ENCODE data around the gene NEDD4L. TPM values are rescaled to one million over a fixed set of nuclear protein-coding genes. Genes with fewer than 3 reads are reported as not detected.
"Not testable (repeated sequence)": the region's sequence is repeated elsewhere in the genome, so short reads cannot be mapped to it uniquely, and the experiment has no call there.

The NEDD4L gene
- total RNA-seq, 2 experiments from 2014 or later, result 3.4 to 4.3 TPM

DNA sequence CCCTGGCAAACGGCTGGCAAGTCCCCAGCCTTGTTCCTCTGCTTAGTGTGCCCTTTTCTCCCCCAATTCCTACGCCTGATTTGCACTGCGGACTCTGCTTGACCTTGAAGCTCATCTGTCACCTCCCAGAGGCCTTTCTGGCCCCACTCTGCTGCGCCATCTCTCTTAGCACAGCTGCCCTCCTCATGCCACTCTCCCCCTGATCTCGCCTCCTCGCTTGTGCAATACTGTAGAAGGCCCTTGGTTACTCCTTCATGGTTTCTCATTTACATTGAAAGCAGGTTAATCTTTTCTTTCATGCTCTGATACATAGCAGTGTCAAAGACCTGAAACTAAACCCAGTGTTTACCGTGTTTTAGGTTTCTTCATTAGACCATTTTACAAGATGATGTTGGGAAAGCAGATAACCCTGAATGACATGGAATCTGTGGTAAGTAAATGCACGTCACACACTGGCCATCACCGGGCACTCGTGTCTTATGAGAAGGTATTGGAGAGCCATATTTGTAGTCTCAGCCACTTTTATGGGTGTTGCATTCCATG lies 326.1 kb downstream of the NEDD4L start:
- H3K4me3 Mint-ChIP-seq, result no peak overlapping the region
- no peaks in the 10 kb centered on the region for H3K4me1 Mint-ChIP-seq (ENCODE audit: low read depth)
- ChIA-PET POLR2A (no interaction called here), CTCF (no interaction called here)
- DNase-seq (no peak), ATAC-seq (no peak)
- H3K27me3 Mint-ChIP-seq (ENCODE audit: low read depth), result no peaks in the 10 kb centered on the region
- no peak overlapping the region for H3K27ac Mint-ChIP-seq
- no peaks in the 10 kb centered on the region for H3K36me3 Mint-ChIP-seq (ENCODE audit: low read depth)
- H3K9me3 Mint-ChIP-seq (ENCODE audit: insufficient read depth), result no peaks in the 10 kb centered on the region

DNA sequence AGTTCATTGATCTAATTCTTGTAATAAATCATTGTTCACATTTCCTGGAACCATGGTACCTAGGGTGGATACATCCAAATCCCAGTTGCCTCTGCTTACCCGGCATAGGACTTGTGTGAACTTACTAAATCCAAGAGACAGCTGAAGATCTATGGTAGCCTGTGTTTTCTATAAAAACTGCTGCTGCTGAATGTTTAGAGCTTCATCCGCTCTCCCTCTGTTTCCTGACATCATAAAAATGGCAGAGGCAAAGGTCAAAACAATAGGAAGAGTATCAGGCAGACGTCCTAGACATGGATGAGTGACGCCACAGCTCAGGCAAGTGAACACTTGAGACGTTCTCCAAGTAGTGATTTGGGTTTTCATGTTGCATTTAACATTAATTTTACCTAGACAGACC lies 326.6 kb downstream of the NEDD4L start:
- ATAC-seq (no peak), DNase-seq (no peak)
- no peaks in the 10 kb centered on the region for H3K36me3 Mint-ChIP-seq (ENCODE audit: low read depth)
- CTCF ChIA-PET, result no interaction called here
- POLR2A ChIA-PET, result no interaction called here
- no peak overlapping the region for H3K27ac Mint-ChIP-seq
- H3K4me3 Mint-ChIP-seq, result no peak overlapping the region
- H3K27me3 Mint-ChIP-seq (ENCODE audit: low read depth), result no peaks in the 10 kb centered on the region
- no peaks in the 10 kb centered on the region for H3K9me3 Mint-ChIP-seq (ENCODE audit: insufficient read depth)
- H3K4me1 Mint-ChIP-seq (ENCODE audit: low read depth), result no peaks in the 10 kb centered on the region

DNA sequence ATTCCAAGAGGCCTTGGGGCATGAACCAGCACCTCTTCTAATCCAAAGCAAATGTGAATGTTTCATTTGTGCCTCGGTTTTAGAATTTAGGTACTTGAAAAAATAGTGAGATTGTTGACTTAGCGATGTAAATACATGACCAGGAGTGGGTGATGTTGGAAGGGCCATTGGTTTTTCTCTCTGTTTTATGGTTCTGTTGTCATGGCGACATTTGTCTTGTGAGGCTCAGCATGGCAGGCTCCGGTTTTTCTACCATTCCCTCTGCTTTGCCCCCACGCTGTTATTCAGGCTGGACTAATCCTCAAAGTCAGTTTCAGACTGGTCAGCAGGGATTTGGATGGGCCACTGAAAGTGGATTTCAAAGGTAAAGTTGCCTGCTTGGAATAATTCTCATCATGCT lies 329.5 kb downstream of the NEDD4L start:
- Mint-ChIP-seq H3K4me3 (no peak overlapping the region), H3K4me1 (ENCODE audit: low read depth) (no peaks in the 10 kb centered on the region), H3K27me3 (ENCODE audit: low read depth) (no peaks in the 10 kb centered on the region), H3K9me3 (ENCODE audit: insufficient read depth) (no peaks in the 10 kb centered on the region), H3K36me3 (ENCODE audit: low read depth) (no peaks in the 10 kb centered on the region), H3K27ac (no peak overlapping the region)
- ChIA-PET POLR2A (no interaction called here), CTCF (no interaction called here)
- DNase-seq (no peak), ATAC-seq (no peak)

GRCh38 chr18:58375051-58375450 lies 331.0 kb downstream of the NEDD4L start:
- no peaks in the 10 kb centered on the region for H3K9me3 Mint-ChIP-seq (ENCODE audit: insufficient read depth)
- no peak overlapping the region for H3K4me3 Mint-ChIP-seq
- no peak for ATAC-seq
- no peaks in the 10 kb centered on the region for H3K36me3 Mint-ChIP-seq (ENCODE audit: low read depth)
- no peak overlapping the region for H3K27ac Mint-ChIP-seq
- ChIA-PET CTCF (no interaction called here), POLR2A (no interaction called here)
- no peak for DNase-seq
- H3K4me1 Mint-ChIP-seq (ENCODE audit: low read depth), result no peaks in the 10 kb centered on the region
- H3K27me3 Mint-ChIP-seq (ENCODE audit: low read depth), result no peaks in the 10 kb centered on the region

GRCh38 chr18:58378411-58379379 lies 334.7 kb downstream of the NEDD4L start:
- ChIA-PET CTCF (no interaction called here), POLR2A (no interaction called here)
- DNase-seq (no peak), ATAC-seq (no peak)
- Mint-ChIP-seq H3K36me3 (ENCODE audit: low read depth) (no peaks in the 10 kb centered on the region), H3K4me3 (no peak overlapping the region), H3K27ac (no peak overlapping the region), H3K27me3 (ENCODE audit: low read depth) (no peaks in the 10 kb centered on the region), H3K4me1 (ENCODE audit: low read depth) (no peaks in the 10 kb centered on the region), H3K9me3 (ENCODE audit: insufficient read depth) (no peaks in the 10 kb centered on the region)

- H3K27me3 Mint-ChIP-seq (ENCODE audit: low read depth), result no peaks in the 10 kb centered on the region
- POLR2A ChIA-PET, result no interaction called here
- H3K36me3 Mint-ChIP-seq (ENCODE audit: low read depth), result no peaks in the 10 kb centered on the region
- DNase-seq, result no peak
- no peak overlapping the region for H3K4me3 Mint-ChIP-seq
- H3K9me3 Mint-ChIP-seq (ENCODE audit: insufficient read depth), result no peaks in the 10 kb centered on the region
- CTCF ChIA-PET, result no interaction called here
- H3K4me1 Mint-ChIP-seq (ENCODE audit: low read depth), result no peaks in the 10 kb centered on the region
- no peak overlapping the region for H3K27ac Mint-ChIP-seq
- no peak for ATAC-seq
Observed at GRCh38 chr18:58379443-58379842, 335.4 kb downstream of the NEDD4L start.

DNA sequence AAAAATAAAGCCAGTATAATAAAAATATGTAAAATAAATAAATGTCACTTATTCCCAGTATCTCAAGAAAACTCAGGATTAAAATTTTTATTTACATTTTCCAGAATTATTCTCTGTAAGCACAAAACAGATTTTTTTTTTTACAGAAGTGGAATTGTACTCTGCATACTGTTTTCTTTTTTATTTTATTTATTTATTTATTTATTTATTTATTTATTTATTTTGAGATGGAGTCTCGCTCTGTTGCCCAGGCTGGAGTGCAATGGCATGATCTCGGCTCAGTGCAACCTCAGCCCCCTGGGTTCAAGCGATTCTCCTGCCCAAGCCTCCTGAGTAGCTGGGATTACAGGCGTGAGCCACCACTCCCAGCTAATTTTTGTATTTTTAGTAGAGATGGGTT lies 336.1 kb downstream of the NEDD4L start:
- DNase-seq; H3K27me3 Mint-ChIP-seq (ENCODE audit: low read depth); CTCF ChIA-PET; H3K9me3 Mint-ChIP-seq (ENCODE audit: insufficient read depth); H3K4me3 Mint-ChIP-seq; H3K36me3 Mint-ChIP-seq (ENCODE audit: low read depth); H3K4me1 Mint-ChIP-seq (ENCODE audit: low read depth); H3K27ac Mint-ChIP-seq; POLR2A ChIA-PET; ATAC-seq: not testable (repeated sequence)

GRCh38 chr18:58381676-58382411 lies 337.8 kb downstream of the NEDD4L start:
- Mint-ChIP-seq H3K27ac (no peak overlapping the region), H3K4me1 (ENCODE audit: low read depth) (no peaks in the 10 kb centered on the region), H3K4me3 (no peak overlapping the region), H3K9me3 (ENCODE audit: insufficient read depth) (no peaks in the 10 kb centered on the region), H3K27me3 (ENCODE audit: low read depth) (no peaks in the 10 kb centered on the region), H3K36me3 (ENCODE audit: low read depth) (no peaks in the 10 kb centered on the region)
- CTCF ChIA-PET, result interaction anchor here (1.2 kb wide), 1 partner anchor 382 kb away, joined by 3 read pairs; no protein-coding TSS in a partner anchor
- no peak for ATAC-seq
- POLR2A ChIA-PET, result no interaction called here
- DNase-seq, result no peak

- Mint-ChIP-seq H3K27me3 (ENCODE audit: low read depth) (no peaks in the 10 kb centered on the region), H3K4me1 (ENCODE audit: low read depth) (no peaks in the 10 kb centered on the region), H3K9me3 (ENCODE audit: insufficient read depth) (no peaks in the 10 kb centered on the region), H3K4me3 (no peak overlapping the region), H3K27ac (no peak overlapping the region), H3K36me3 (ENCODE audit: low read depth) (no peaks in the 10 kb centered on the region)
- DNase-seq (no peak), ATAC-seq (no peak)
- POLR2A ChIA-PET, result no interaction called here
- CTCF ChIA-PET, result interaction anchor here (1.2 kb wide), 1 partner anchor 382 kb away, joined by 3 read pairs; no protein-coding TSS in a partner anchor
Observed at GRCh38 chr18:58382446-58382845, 338.4 kb downstream of the NEDD4L start.

DNA sequence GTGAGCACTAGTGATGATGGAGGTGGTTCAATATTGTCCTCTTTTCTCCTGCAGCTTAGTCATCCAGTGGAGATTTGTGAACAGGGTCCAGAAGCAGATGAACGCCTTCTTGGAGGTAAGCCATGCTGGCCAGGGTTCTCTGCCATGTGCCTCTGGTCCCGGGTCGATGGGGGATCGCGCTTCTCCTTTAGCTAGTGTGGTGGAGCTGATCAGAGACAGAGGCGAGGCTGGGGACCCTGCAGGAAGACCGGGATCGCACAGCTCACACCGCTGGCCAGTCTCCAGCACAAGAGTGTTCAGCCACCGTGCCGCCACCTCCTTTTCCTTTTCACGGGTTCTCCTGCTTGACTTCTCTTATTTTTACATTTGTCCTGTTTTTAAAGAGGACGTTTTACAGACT lies 341.4 kb downstream of the NEDD4L start:
- no peaks in the 10 kb centered on the region for H3K9me3 Mint-ChIP-seq (ENCODE audit: insufficient read depth)
- DNase-seq (no peak), ATAC-seq (no peak)
- no peaks in the 10 kb centered on the region for H3K27me3 Mint-ChIP-seq (ENCODE audit: low read depth)
- H3K4me1 Mint-ChIP-seq (ENCODE audit: low read depth), result no peaks in the 10 kb centered on the region
- POLR2A ChIA-PET, result no interaction called here
- H3K4me3 Mint-ChIP-seq, result no peak overlapping the region
- H3K27ac Mint-ChIP-seq, result no peak overlapping the region
- CTCF ChIA-PET, result no interaction called here
- no peaks in the 10 kb centered on the region for H3K36me3 Mint-ChIP-seq (ENCODE audit: low read depth)

GRCh38 chr18:58386780-58387179 lies 342.8 kb downstream of the NEDD4L start:
- H3K4me1 Mint-ChIP-seq (ENCODE audit: low read depth), result no peaks in the 10 kb centered on the region
- CTCF ChIA-PET, result no interaction called here

GRCh38 chr18:58387716-58388115 lies 343.7 kb downstream of the NEDD4L start:
- POLR2A ChIA-PET, result no interaction called here
- Mint-ChIP-seq H3K27me3 (ENCODE audit: low read depth) (no peaks in the 10 kb centered on the region), H3K9me3 (ENCODE audit: insufficient read depth) (no peaks in the 10 kb centered on the region), H3K4me1 (ENCODE audit: low read depth) (no peaks in the 10 kb centered on the region), H3K36me3 (ENCODE audit: low read depth) (no peaks in the 10 kb centered on the region), H3K27ac (no peak overlapping the region), H3K4me3 (no peak overlapping the region)
- no peak for DNase-seq
- CTCF ChIA-PET, result no interaction called here
- ATAC-seq, result no peak

More at GRCh38 chr18:58386780-58387179, 342.8 kb downstream of the NEDD4L start:
- Mint-ChIP-seq H3K27ac (no peak overlapping the region), H3K4me3 (no peak overlapping the region), H3K9me3 (ENCODE audit: insufficient read depth) (no peaks in the 10 kb centered on the region), H3K27me3 (ENCODE audit: low read depth) (no peaks in the 10 kb centered on the region), H3K36me3 (ENCODE audit: low read depth) (no peaks in the 10 kb centered on the region)
- ATAC-seq, result no peak
- POLR2A ChIA-PET, result no interaction called here
- no peak for DNase-seq
